Astrocyte (in vitro differentiated cells and primary cell): Measurements from ENCODE around the gene MYZAP.

ENCODE experiments used
- EZH2 ChIP-seq: IDR thresholded peaks from 2 replicates; pipeline ENCODE4 v1.6.1; 2012; ENCODE audit warnings: mild to moderate bottlenecking, low read length, inconsistent platforms; ENCODE audit not compliant: insufficient read depth
- TF ChIP-seq, protein P1 (sequence below): IDR thresholded peaks from 2 replicates; pipeline ENCODE4 v1.5.1; 2011; ENCODE audit warnings: low read depth, mild to moderate bottlenecking, inconsistent platforms, low read length, moderate library complexity; ENCODE audit not compliant: insufficient read depth

DNA sequence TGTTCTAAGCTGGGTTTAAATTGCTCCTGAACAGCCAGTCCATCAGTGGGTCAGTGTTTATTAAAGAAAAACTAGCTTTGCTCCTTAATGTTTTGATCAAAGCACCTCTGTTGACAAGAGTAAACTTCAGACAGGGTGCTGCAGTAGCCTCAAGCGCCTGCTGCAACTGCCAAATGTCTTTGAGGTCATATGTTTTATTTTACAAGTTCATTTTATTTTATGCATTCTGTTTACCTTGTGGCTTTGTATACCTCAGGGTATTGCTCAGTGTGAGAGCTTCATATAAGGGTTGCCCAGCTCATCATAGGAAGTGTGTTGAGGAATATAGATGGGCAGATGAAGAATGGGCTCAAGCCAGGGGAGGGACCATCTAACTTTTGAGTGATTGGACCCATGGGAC, 8.5 kb downstream of the MYZAP start:
- TF ChIP-seq EZH2 = no peak
- TF ChIP-seq, protein P1, sequence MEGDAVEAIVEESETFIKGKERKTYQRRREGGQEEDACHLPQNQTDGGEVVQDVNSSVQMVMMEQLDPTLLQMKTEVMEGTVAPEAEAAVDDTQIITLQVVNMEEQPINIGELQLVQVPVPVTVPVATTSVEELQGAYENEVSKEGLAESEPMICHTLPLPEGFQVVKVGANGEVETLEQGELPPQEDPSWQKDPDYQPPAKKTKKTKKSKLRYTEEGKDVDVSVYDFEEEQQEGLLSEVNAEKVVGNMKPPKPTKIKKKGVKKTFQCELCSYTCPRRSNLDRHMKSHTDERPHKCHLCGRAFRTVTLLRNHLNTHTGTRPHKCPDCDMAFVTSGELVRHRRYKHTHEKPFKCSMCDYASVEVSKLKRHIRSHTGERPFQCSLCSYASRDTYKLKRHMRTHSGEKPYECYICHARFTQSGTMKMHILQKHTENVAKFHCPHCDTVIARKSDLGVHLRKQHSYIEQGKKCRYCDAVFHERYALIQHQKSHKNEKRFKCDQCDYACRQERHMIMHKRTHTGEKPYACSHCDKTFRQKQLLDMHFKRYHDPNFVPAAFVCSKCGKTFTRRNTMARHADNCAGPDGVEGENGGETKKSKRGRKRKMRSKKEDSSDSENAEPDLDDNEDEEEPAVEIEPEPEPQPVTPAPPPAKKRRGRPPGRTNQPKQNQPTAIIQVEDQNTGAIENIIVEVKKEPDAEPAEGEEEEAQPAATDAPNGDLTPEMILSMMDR = no peak
